HG03064 (cell line): Measurements from ENCODE around the gene MACROH2A1.

ENCODE experiments used
- ATAC-seq: cut with Tn5 transposase; IDR thresholded peaks from one replicate; pipeline ENCODE4 v1.9.1; 2021; ENCODE audit warnings: low read depth; ENCODE audit not compliant: unreplicated experiment

MACROH2A1 gene

DNA sequence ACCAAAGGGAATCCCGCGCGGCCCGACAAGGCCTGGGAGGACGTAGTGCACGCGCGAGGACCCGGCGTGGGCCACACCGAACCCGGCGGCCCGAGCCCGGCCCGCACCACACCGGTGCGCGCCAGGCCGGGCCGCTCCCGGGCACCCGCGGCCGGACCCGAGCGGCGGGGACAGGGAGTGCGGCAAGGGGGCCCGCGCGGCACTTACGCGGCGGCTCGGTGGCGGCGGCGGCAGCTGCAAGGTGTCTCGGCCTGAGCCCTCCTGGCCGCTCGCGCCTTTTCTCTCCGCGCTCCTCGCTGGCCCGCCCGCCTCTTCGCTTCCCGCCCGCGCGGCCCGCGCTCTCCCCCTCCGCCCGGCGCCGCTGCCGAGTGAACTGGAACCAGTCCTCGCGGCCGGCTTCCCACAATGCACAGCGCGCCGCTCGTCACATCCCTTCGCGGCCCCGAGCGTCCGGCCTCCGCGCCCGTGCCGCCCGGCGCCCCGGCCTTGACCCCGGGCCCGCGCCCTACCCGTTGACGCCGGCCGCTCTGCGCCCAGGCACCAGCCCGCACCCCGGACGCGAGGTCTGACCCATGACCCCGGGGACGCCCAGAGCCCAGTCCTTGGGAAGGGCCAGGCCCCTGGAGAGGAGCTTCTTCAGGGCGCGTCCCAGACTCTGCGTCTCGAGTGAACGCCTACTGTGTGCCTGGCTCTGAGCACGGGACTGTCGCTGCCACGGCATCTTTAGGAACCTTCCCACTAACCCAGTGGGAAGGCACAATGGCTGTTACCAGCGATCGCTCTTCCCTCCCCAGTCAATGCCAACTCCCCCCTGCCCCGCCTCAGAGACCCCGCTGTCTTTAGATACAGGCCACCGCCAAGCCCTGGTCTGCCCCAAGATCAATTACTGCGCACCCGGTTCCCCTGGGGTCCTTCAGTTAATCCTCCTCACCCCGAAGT is at the start of gene MACROH2A1:
Gene MACROH2A1 (minus strand): TSS at position 377 of the 939 bp plus-strand sequence. CDS start 10,138 bp downstream, outside the sequence.
- ATAC-seq = peak; percentile 82

- ATAC-seq = no peak
Measured at GRCh38 chr5:135448071-135448739, 49.2 kb upstream of the MACROH2A1 start.

GRCh38 chr5:135447298-135447929 is 48.4 kb upstream of the MACROH2A1 start, which contains the start of gene DCANP1:
Gene DCANP1, minus strand, starts transcription at chr5:135447348. Its CDS starts 240 bp downstream, at chr5:135447108.
- ATAC-seq = no peak

GRCh38 chr5:135446615-135447014 is 47.6 kb upstream of the MACROH2A1 start:
- ATAC-seq = no peak

DNA sequence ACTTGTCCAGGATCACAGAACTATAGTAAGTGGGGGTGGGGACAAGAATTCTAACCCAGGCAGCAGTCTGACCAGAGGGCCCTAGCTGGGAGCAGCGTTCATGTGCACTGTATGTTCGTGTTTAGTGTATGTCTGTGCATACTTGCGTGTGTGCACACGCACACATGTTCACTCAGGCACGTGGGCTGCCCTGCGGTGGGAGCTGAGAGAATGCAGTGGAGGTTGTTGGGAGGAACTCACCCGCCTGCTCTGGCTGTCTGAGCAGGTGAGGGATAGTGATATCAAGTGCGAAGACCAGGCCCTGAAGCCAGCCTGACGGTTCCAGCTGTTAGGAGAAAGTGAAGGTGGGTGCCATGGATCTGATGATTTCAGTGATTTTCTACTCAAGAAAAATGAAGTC is 47.2 kb upstream of the MACROH2A1 start:
- ATAC-seq = no peak

DNA sequence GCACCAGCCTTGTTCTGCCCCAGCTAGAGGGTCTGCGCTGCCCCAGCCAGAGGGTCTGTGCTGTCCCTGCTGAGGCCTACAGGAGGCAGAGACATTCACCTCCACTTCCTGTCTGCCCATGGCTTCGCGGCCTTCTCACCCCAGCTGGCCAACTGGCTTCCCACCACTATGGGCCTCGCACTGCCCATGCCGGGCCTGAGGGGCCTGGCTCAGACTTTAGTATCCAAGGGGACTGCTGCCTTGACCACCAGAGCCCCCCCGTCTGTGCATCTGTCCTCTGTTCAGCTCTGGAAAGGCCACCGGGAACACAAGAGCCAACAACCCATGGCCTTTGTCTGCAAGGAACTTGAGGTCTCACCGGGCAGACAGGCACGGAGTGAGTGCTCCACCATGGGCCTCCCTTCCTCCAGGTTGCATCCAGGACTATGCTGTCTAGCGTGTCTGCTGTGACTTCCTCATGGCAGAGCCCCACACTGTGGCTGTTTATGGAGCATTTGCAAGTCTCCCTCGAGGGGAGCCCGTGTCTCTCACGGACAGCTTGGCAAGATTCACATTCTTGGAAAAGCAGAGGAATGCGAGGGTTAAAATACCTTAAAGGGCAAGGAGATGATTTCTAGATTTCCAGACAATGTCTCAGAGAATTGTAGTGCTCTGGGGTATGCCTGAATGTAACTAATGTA is 46.4 kb upstream of the MACROH2A1 start:
- ATAC-seq = no peak

GRCh38 chr5:135444881-135445280 is 45.9 kb upstream of the MACROH2A1 start:
- no peak for ATAC-seq

DNA sequence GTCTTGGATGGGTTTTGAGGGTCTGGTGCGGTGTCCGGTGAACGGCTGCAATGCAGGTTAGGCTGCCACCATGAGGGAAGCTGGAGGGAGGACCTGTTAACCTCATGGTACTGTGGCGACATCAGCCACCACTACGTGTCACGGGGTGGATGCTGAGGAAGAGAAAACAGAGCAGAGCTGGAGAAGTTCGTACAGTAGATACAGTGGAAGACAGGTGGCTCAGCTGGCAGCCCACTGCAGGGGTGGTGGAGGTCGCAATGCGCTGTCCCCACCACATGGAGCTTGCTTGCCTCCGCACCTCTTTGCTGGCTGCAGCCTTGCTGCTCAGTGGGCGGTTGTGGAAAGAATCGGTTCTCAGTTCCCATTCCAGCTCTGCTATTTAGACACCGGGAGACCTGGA is 45.3 kb upstream of the MACROH2A1 start:
- ATAC-seq = no peak

GRCh38 chr5:135443161-135443960 is 44.3 kb upstream of the MACROH2A1 start:
- no peak for ATAC-seq

GRCh38 chr5:135442431-135443160 is 43.6 kb upstream of the MACROH2A1 start:
- no peak for ATAC-seq

DNA sequence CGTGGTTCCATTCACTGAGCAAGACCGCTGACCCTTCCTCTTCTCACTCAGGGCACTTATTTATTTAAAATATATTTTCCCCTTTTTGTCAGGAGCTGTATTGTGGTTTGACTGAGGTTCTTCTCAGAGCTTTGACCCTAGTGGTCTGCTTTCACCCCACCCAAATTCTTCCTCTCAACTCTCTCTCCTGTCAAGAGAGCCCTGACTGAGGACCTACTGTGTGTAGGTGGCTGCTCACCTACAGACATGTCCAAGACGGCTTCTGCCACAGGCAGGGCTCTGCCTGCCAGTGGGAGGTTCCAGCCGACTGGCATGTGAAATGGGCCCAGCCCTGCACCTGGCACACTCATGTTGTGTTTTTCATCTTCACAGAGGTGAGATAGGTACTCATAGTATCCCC is 42.9 kb upstream of the MACROH2A1 start:
- ATAC-seq = no peak

- no peak for ATAC-seq
Measured at GRCh38 chr5:135441350-135441831, 42.4 kb upstream of the MACROH2A1 start.

- no peak for ATAC-seq
Measured at GRCh38 chr5:135440916-135441315, 41.9 kb upstream of the MACROH2A1 start.

GRCh38 chr5:135439231-135440205 is 40.5 kb upstream of the MACROH2A1 start:
- no peak for ATAC-seq

- ATAC-seq = no peak
Measured at GRCh38 chr5:135438636-135439221, 39.7 kb upstream of the MACROH2A1 start.

DNA sequence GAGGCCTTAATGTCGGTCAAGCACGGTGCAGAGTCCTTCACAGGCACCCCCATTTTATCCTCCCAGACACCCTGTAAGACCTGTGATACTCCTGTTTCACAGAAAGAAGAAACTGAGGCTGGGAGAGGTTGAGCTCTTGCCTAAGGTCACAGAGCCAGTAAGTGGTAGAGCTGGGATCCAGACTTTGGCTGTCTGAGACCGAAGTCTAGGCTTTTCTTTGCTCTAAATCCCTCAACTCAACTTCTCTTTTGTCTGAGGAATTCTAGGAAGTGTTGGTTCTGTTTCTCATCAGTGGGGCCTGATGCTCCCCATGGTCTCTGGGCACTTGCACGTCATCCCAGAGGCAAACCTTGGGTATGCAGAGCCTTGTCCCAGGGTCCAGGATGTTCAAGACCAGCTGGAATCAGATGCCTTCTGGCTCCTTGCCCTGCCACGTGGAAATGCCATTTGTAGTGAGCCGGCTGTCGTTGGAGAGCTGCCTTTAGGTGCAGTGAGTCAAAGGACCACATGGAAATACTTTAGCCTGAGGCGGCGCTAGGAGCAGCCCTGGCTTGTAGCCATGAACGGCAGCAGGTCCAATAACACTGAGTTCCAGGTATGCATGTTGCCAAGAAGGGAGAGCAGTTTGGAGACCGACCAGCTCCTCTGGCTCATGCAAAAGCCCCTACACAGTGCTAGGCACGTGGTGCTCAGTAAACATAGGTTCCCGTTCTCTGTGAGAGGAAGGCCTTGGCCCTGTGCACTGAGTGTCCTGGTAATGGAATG is 38.9 kb upstream of the MACROH2A1 start:
- no peak for ATAC-seq

- no peak for ATAC-seq
Measured at GRCh38 chr5:135437422-135437795, 38.4 kb upstream of the MACROH2A1 start.
